ENCODE results near the gene EFNA5. TPM values are rescaled to one million over a fixed set of nuclear protein-coding genes. Genes with fewer than 3 reads are reported as not detected.

Gene EFNA5
- polyA plus RNA-seq, 1 of the 3 experiments (the other 2 are of a cell fraction), result 0.81 TPM

GRCh38 chr5:107408564-107408963 is 262.2 kb downstream of the EFNA5 start:
- DNase-seq, result no peak
- CTCF ChIA-PET, result no interaction called here
- H3K4me2 ChIP-seq, result no peak overlapping the region
- H3K27ac ChIP-seq (ENCODE audit: low read depth in 2 of 2, low read length in 1 of 2), result no peak overlapping the region; a peak in 1 of 4 replicates
- no peaks in the 10 kb centered on the region for H4K20me1 ChIP-seq (ENCODE audit: insufficient read depth)
- WGBS (ENCODE audit: low lambda C conversion rate), result 85% methylated on average over 2 of the region's 2 CpGs
- no peaks in the 10 kb centered on the region for H3K36me3 ChIP-seq (replicated peaks in 1 of 2; ENCODE audit: control insufficient read depth in 1 of 2, insufficient read depth in 2 of 2, low read length in 1 of 2)
- H3K27me3 ChIP-seq (ENCODE audit: insufficient read depth), result no peaks in the 10 kb centered on the region
- no peaks in the 10 kb centered on the region for H3K79me2 ChIP-seq (ENCODE audit: insufficient read depth)
- no peaks in the 10 kb centered on the region for H3F3A ChIP-seq (replicated peaks; ENCODE audit: insufficient read depth)
- no peak overlapping the region for H2AFZ ChIP-seq (ENCODE audit: low read depth)
- H3K4me3 ChIP-seq (ENCODE audit: low read depth in 2 of 2, low read length in 1 of 2), result no peak overlapping the region
- peaks cover 0 to 5% of the 10 kb centered on the region in 2 experiments; a peak in 3 of 4 replicates for H3K4me1 ChIP-seq (ENCODE audit: control insufficient read depth in 1 of 2, insufficient read depth in 2 of 2, low read depth in 1 of 2, low read length in 1 of 2)
- H3K9me3 ChIP-seq, result no peaks in the 10 kb centered on the region
- TF ChIP-seq MXI1 (IDR thresholded peaks at IDR 0.05; ENCODE audit: low read depth, low read length) (no peak), RCOR1 (IDR thresholded peaks at IDR 0.05; ENCODE audit: low read length) (no peak), JUND (IDR thresholded peaks at IDR 0.05) (no peak), FOXM1 (IDR thresholded peaks at IDR 0.05; ENCODE audit: low read depth) (no peak), CHD2 (IDR thresholded peaks at IDR 0.05; ENCODE audit: low read length, partially characterized antibody) (no peak), IRF3 (IDR thresholded peaks at IDR 0.05; ENCODE audit: low read depth, low read length) (no peak), TAF1 (IDR thresholded peaks at IDR 0.05; ENCODE audit: borderline replicate concordance, low read depth, low read length) (no peak), POLR2AphosphoS5 (IDR thresholded peaks at IDR 0.05; ENCODE audit: low read depth, low read length) (no peak), REST (IDR thresholded peaks at IDR 0.05; ENCODE audit: low read depth, low read length) (no peak), ZBTB33 (IDR thresholded peaks at IDR 0.05; ENCODE audit: borderline replicate concordance, low read depth) (no peak)
- POLR2A ChIA-PET, result no interaction called here
- no peak overlapping the region for H3K9ac ChIP-seq
- H3K9me2 ChIP-seq, result no peaks in the 10 kb centered on the region

All from SK-N-SH (cell line).